NK-92 (cell line): Measurements from ENCODE around the gene TSPAN9.

Experiments
- DNase-seq: peaks from one replicate; lab custom pipeline; 2025; ENCODE audit not compliant: unreplicated experiment; lab: John Stamatoyannopoulos, UW

The TSPAN9 gene

DNA sequence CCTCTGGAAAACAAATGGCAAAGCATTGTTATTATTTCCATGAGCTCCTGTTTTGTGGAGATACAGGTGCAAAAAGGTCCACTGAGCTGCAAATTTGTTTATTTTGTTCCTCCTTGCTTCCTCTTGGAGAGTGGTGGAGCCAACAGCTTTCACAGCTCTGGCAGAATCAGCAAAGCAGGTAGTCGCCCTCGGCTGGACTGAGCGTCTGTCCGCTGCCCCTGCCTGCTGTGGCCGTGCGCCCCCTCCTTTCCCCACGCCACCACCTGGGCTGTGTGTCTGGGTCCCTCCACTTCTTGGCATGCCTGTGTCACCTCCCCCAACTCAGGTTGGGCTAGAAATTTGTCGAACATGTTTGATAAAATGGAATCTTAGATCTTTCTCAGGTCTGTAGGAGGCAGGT is 188.2 kb downstream of the TSPAN9 start:
- DNase-seq = no peak

DNA sequence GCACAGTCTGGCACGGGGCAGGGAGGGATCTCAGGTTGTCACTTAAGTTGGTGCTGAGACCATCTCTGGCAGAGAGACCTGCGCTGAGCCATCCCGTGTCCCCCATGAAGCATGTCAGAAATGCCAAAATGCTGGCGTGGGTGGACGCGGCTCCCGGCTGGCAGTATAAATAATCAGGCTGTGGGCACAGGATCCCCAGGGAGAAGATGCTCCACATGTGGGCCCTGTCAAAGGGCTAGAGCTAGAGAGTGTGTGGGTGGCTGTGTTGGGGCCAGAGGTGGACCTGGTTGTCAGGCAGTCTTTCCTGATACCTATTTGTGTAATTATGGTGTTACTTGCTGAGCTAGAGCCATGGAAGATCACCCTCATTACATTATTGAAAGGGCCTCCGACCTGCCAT is 189.5 kb downstream of the TSPAN9 start:
- DNase-seq = no peak

DNA sequence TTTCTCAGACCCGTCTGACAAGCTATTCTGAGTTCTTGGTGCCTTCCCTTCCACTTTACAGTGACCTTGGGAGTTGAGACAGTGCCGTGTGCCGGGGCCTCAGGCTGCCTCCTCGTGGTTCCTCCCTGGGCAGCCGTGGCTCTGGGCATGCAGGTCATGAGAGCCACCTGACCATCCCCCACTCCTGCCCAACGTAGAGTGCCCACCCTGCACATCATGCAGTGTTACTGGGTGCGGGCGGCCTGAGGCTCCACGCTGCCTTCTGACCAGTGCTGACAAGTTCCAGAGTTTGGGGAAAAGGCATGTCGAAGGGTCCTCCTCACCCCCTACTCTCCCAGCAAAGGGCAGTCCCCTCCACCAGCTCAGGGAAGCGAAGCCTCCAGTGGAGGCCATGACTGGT is 190.5 kb downstream of the TSPAN9 start:
- no peak for DNase-seq

DNA sequence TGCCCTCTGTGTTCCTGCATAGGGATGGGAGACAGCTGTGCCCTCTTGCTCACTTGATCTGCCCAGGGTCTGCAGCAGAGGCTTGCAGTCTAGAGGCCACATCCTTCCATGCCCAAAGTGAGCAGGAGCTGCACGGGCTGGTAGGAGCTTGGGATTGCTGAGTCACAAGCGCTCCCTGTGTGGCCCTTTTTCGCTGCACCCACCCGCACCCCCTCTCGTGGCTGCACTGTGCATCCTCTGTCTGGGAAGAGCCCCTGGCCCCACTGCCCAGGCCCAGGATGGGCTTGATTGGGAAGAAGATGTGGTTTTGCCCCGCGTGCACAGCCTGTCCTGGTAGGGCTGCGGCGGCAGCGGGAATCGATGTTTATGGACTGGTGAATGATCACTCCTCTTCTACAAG is 192.4 kb downstream of the TSPAN9 start:
- no peak for DNase-seq

DNA sequence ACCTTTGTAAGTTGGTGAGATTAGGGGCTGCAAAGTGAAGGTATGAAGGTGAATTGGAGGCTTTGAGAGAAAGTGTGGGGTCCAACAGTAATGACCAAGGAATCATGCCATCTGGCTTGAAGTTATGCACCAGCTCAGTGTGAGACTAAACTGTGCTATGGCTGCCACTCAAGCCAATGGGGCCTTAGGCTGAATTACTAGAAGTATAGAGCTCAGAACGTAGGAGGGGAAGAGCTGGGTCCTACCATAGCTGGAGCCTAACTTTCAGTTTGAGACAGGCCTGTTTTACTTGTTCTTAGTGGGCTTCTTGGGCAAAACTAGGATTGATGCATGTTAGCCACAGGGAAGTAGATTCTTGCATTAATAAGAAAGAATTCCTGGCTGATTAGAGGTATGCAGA is 194.0 kb downstream of the TSPAN9 start:
- DNase-seq = no peak

DNA sequence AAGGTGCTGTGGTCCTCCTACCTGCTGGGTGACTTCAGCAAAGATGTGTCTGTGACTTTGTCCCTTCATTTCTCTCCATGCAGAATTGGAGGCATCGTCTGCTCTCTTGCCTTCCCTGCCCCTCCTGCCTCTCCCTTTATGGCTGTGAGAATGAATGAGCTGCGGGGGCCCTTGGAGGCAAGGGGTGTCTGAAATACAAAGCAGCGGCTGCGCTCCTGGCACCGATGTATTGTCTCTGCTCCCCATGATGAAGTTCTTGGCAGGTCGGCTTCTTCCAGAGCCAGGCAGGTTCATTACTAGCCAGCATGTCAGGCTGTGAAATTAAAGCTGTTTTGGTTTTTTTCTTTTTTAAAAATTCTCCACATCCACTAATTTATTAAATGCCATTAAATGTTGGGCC is 194.5 kb downstream of the TSPAN9 start:
- DNase-seq = no peak

DNA sequence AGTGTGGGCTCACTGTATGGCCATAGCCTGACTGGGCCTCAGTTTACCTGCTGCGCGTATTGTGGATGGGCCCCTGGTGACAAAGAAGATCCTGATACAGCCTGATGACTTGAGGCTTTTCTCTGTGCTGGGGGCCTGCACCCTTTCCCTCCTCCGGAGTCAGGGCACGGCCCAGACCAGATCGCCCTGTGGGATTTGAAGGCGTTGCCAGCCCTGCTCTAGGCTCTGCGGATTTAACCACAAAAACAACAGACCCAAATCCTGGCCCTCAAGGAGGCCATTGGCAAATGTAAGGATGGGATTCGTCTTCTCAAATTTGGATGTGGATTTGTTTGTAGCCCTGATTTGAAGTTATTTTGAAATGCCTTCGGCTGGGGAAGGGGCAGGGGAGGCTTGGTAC is 195.8 kb downstream of the TSPAN9 start:
- DNase-seq = no peak

DNA sequence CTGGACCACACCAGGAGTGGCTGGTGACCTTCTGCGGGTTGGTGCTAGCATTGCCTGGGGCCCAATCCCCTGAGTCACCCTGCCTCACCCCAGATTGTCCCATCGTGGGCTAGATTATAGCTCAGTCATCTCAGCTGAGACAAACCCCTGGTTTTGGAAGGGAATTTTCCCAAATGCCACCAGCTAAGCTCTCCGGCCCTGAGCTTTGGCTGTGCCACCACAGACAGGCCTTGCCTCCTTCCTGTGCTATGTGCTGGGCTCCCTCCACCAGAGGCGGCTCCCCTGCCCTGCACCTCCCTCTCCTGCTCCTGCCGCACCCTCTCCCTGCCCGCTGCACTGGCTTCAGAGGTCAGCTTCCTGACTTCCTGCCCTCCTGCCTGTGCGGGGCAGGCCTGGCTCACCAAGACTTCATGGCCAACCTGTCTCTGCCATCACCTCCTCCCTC is 196.3 kb downstream of the TSPAN9 start:
- DNase-seq = no peak

DNA sequence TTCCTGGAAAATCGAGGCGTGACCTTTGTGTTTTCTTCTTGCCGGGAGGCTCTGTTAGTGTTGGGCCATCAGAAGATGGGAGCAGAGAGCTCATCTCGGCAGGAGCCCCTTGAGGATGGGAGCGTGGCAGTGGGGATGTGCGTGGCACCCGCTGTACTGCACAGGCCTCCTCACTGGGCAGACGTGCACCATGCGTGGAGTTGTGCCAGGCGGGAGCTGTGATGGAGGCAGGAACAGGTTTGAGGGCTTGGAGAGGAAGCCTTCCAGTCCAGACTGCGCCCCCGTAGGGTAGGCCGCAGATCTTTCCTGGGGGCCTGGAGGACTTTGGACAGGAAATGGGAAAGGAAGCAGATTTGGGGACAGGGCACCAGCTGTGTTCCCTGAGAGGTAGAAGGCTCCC is 197.5 kb downstream of the TSPAN9 start:
- DNase-seq = no peak

DNA sequence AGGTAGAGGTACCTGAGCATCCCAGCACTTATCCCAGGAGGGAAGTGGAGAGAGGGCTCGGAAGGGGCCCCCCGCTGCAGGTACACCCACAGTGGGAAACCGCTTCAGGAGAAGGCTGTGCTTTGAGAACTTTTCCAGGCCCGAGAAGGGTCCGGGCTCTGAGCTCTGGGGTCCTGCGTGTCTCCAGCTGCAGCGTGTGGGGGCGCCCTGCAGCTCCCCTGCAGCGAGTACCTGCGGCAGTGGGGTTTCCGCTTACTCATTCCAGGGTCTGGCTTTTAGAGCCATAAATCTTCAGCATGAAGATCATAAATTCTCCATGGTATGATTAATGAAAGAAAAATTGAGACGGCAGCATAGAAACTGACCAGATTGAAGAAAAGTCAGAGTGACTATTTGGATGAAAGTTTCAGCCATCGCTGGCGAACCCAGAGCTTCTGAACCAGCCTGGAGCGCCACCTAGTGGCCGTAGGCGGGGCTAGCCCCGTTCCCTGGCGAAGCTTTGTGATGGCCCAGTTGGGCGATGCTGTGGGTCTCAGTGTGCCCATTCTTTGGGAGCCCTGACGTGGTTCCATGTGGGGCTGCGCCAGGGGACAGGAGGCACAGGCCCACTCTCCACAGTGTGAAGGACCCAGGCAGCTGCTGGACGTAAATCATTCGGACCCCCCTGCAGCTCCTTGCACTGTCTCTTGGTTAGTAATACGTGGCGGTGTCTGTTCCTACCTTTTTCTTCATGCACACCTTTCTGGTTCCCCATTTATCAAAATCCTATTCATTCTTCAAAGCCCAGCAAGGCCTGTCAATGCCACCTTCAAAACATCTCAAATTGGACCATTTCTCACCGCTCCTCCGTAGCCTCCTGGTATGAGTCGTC is 198.2 kb downstream of the TSPAN9 start:
- no peak for DNase-seq

DNA sequence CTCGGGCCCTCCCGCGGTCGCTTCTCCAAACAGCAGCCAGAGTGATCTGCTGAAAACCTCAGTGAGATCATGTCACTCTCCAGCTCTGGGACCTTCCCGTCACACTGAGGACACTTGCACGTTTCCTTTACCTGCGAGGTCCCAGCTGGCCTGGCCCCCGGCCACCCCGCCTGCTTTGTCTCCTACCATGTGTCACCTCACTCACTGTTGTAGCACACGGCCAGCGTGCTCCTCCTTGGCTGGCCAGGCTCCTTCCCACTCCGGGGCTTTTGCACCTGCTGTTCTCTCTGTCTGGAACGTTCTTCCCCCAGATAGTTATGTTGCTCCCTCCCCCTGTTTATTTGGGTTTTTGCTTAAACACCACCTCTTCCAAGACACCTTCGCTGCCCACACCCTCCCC is 199.0 kb downstream of the TSPAN9 start:
- no peak for DNase-seq

DNA sequence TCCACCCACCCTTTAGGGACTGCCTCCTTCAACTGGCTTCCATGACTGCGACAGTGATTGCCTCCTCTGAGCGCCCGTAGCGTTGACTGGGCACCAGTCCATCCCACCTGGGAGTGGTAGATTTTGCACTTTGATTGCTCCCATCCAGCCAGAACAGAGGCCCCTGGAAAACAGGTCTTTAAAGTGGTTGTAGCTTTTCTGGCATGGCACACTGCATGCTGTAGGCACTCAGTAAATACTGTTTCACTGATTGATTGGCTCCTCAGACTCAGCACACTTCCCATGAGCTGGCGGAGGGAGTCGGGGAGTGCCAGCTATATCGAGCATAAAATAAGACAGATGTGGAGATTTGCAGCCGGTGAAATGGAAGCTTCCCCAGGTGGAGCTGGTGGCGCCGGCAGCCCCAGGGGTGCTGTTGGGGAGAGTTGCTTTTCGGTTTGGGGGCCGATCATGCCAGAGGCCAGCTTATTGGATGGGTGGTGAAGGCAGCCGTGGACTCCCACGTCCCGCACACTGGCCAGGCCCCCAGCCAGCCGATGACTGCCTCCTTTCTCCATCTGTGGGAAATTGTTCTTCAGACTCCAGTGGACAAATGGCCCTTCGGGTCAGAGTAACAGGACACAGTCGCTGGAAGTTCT is 200.2 kb downstream of the TSPAN9 start:
- no peak for DNase-seq

DNA sequence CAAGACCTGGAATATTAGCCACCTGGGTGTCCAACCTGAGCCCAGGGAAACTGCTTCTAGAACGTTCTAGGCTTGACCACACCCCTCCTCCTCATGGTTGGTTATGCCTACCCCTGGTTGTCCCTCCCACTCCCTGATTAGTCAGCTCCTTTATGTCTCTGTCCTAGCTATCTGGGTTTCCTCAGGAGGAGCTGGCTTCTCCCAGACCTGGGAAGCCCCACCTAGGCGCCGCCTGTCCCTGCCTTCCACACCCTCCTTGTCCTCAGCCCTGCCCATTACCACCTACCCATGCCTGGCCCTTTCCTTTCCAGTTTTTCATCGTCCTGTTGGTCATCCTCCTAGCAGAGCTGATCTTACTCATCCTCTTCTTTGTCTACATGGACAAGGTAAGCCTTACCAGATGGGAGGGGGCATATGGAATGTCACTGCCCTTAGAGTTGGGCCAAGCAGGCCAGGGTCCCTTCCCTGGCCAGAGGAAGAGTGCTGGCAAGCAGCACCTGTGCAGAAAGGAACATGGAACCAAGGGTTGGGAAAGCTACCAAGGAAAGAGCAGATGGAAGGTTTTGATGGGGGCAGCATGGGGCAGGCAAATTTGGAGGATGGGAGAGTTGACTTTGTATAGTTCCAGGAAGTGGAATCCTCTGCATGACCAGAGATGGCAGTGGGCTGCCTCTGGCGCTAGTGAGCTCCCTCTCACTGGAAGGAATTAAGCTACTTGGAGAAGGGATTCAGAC is 201.7 kb downstream of the TSPAN9 start:
- no peak for DNase-seq

DNA sequence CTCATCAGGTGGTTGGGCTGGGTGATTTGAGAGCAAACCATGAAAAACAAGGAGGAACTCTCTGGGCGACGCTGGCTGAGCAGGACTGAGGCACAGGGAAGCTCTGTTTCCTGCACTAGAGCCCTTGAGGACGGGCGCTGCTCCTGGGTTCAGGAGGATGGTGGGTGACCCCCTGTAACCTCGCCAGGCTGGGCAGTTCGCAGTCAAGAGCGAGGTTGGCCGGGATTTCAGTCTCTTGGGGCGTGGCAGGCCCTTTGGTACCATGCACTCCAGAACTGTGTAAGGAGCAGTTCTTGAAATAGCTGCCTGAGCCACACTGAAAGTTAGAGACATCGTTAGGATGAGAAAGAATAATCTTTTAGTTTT is 202.2 kb downstream of the TSPAN9 start:
- DNase-seq = no peak

DNA sequence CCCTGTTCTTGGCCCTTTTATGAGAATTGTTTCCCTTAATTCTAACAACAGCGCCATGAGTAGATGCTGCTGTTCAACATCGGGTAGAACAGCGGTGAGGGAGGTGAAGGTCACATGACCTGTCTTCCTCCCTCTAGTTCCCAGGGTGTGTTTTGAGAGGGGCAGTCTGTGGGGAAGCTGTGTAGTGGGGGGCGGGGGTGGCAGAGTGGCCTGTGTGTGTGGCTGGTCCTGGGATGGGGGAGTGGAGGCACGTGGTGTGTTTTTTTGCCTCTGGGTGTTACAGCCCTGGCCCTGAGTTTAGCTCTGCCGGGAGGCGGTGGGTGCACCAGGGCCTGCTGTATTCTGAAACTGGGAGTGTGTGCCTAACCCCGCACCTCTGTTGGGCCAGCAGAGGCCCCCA is 202.7 kb downstream of the TSPAN9 start:
- no peak for DNase-seq

DNA sequence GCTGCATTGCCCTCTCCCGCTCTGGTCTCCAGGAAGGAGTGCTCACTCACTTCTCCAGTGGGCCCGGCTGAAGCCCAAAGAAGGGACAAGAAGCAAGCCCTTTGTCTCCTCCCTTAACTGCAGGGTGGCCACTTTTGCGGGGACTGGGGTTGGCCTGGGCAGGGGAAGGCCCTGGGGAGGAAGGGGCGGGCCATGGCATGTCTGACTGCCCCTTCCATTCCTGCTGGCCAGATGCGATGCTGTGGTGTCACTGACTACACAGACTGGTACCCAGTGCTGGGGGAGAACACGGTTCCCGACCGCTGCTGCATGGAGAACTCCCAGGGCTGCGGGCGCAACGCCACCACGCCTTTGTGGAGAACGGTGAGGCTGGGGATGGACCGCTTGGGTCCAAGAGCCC is 203.8 kb downstream of the TSPAN9 start:
- DNase-seq = no peak

DNA sequence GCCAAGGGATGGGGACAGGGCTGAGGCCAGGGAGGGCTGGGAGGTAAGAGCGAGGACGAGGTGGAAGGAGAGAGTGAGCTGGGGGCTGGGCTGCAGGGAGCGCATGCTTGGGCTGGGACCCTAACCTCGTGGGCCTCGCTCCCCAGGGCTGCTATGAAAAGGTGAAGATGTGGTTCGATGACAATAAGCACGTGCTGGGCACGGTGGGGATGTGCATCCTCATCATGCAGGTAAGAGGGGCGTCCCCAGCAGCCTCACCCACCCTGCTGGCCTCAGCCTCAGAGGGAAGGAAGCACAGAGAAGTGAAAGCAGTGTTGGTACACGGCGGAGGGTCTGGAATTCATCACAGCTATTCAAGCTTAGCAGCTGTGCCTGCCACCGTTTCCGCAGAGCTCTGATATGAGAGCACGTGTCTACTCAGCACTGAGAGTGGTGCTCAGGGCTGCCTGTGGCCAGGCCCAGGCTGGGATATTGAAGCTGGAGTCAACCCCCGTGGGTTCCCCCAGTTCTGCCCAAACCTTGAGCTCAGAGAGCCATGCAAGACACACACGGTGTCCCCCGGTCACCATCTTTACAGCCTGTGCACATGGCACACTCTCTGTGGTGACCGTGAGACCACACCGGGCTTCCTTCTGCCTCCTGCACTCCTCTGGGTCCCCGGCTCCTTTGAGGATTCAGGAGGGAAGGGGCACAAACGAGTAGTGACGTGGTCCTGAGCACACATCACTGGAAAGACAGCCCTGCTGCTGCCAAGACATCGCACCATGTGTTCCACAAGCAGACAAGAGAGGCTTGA is 204.6 kb downstream of the TSPAN9 start:
- DNase-seq = no peak

DNA sequence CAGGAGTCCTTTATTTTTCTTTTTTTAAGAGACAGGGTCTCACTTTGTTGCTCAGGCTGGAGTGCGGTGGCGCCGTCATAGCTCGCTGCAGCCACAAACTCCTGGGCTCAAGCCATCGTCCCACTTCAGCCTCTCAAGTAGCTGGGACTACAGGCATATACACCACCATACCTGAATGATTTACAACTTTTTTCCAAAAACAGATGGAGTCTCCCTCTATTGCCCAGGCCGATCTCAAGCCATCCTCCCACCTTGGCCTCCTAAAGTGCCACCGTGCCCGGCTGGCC is 205.1 kb downstream of the TSPAN9 start:
- DNase-seq = no peak

DNA sequence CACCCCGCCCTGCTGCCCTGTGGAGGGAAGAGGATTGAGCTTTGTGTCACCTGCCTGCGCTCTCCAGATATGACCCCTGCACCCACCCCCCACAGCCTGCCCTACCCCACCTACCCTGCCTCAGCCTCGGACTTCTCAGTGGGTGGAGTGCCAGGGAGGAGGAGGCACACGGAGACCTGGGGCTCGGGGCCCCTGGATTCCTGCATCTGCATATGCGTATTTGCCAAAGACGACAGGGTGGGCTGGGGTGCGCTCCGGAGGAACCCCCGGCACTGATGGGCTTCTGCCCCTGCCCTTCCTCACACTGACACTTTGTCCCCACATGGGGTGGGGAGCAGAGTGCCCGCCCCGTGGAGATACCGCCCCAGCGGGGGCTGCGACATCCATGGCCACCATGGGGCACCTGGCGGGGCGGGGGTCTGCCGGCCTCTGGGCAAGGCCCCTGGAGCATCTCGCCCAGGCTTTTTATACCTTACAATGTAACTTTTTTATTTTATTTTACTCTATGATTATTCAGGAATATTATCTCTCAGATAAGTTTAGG is 206.0 kb downstream of the TSPAN9 start:
- no peak for DNase-seq

DNA sequence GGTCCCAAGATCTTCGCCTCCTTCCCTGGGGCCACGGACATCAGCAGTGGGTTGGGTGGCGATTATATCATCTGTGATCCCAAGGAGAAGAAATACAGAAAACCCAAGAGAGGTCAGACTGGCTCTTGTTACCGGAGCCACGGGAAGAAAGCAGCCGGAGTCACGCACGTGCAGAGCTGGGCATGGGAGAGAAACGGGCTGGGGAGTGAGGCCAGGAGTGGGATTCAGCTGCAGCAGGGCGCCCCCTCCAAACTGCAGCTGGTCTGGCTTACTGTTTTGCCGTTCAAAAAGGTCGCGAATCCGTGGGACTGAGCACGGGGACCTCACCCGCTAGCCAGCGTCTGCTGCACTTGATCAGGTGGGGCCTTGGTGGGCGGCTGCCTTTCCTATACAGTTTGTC is 207.2 kb downstream of the TSPAN9 start:
- DNase-seq = no peak

DNA sequence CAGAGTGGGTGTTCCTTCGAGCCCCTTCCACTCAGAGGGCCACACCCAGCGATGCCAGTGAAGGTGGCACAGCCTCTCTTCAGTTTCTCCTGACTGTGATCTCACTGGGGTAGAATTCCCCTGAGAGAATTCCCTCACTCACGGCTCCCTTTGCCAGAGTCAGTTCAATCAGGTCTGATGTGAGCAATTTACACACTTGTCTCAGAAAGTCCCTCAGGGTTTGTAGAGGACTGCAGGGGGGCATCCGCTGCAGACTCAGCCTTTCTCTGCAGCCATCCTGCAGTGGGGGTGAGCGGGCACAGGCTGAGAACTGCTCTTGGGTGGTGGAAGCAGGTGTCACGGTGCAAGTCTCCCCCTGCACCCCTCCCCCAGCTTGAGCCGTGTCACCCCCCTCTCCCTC is 208.4 kb downstream of the TSPAN9 start:
- no peak for DNase-seq
